NCI-H446 treated with DMSO at 0.1 percent for 48 hours (cell line): ENCODE measurements around the gene ARMS2.
A peak's percentile ranks its signal among the peaks of the same experiment; 100 is the strongest.

Experiments used
- DNase-seq: peaks from one replicate; lab custom pipeline; 2025; lab: John Stamatoyannopoulos, UW

Gene ARMS2

DNA sequence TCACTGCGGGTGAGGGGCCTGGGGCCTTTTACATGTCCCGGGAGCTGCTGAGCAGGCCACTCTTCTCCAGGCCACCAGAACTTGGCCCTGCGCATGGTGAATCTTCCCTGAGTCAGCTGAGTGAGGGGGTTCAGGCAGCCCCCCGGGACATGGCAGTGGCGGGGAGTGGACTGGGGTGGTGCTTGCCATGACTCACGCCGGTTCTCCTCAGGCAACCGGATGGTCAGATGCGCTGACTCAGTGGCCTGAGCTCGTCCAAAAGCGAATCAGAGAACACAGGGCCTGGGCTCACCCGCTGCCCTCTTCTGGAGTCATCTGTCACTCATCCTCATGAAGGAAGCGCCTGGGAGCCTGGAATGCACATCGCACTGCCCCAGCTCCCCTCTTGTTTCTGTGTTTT, 40.4 kb downstream of the ARMS2 start:
- no peak for DNase-seq

GRCh38 chr10:122495406-122496340, 41.2 kb downstream of the ARMS2 start:
- DNase-seq = peak; percentile 51

GRCh38 chr10:122497241-122497640, 42.8 kb downstream of the ARMS2 start:
- no peak for DNase-seq

- no peak for DNase-seq
Observed at GRCh38 chr10:122498521-122498920, 44.1 kb downstream of the ARMS2 start.

DNA sequence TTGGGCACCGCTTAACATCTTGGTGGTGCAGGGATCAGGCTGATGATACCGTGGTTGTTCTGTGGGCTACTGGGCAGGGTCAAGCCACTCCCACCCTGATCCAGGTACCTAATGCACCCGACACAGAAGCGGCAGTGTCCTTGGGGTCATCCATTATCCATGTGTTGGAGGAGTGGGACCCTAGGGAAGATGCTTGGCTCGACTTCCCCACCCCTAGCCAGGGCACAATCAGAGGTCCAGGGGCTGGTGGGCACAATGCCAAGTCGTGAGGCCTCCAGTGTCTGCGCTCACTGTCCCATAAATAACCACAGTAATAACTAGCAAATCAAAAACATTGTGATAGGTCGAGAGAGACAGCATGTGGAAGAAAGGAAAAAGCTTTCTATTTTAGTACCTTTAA, 44.6 kb downstream of the ARMS2 start:
- no peak for DNase-seq

DNA sequence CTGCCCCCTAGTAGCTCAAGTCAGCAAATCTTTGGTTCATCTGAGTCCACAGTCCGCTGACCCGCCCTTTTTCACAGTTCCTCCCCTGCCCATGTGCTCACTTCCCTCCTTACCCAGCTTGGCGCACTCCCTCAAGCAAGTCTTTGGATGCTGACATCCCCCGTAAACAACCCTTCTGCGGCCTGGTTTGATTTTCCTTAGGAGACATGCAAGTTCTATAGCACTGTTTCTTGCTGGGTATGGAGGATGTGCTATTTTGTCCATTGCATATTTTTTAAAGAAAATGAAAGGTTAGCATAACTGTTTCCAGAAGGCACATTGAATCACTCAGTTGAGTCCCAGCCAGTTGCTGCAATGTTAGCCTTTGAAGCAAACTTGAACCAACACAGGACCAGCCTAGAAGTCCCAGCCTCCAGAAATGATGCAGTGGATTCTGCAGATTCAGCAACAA, 45.1 kb downstream of the ARMS2 start:
- no peak for DNase-seq

- no peak for DNase-seq
Observed at GRCh38 chr10:122500194-122500593, 45.7 kb downstream of the ARMS2 start.

DNA sequence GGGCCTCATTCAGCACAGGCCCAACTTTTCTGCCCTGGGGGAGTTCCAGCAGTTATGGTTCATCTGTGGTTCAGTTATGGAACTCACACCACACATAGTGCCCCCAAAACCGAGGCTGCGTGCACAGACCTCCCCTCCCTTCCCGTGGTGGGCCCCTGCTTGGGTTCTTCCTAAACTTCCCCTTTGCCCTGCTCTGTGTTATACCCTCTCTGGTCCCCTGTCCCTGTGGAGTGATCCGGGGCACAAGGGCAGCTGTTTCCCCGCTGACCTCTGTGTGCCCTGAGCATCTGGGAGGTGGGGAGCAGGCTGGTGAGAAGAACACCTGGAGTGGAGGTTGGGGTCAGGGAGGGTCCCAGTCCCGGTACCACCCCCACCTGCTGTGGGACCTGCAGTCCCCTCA, 46.3 kb downstream of the ARMS2 start:
- DNase-seq = no peak

DNA sequence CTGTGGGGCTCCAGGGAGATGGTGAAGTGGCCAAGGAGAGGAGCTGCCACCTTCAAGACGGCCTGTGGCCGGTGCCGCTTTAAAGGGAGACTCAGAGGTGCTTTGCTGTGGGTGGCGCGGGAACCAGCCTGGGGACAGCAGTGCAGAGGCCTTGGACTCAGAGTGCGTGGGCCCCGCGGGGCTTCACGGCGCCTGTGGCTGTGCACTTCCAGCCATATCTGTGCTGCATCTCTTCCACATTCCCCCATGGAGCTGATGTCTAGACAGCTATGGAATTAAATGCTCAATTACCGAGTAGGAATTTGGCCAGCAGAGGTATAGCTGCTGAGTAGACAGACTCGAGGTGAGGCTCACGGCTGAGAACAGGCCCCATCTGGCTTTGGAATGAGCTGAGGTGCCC, 48.6 kb downstream of the ARMS2 start:
- DNase-seq = no peak

DNA sequence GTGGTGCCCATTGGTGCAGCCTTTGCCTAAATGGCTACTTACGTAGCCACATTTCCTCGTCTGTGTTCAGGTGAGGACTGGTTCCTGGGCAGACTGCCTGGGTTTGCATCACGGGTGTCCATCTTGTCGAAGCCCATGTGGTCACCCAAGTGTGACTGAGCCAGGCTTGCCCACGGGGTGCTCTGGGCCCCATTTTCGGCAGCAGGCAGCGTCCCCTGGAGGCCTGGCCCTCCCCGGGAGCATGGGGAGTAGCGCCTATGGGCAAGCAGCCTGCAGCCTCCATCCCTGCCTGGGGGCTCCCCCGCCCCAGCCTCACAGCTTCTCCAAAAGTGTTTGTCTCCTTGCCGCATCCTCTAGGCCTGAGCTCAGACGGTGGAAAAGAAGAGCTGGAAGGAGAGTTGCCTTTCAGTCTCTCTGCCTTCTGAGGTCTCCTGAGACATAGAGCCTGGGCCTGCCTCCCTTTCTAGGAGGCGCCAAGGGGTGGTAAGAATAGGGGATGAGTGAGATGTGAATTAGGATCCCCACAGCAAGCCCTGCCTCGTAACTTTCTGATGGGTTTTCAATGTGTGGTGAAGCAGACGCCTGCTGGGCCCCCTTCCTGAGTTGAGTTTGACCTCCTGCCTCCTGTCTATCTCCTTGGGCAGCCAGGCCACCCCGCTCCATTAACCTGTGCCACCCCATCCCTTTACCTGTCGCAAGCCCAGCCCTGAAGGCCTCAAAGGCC, 49.6 kb downstream of the ARMS2 start:
- no peak for DNase-seq

DNA sequence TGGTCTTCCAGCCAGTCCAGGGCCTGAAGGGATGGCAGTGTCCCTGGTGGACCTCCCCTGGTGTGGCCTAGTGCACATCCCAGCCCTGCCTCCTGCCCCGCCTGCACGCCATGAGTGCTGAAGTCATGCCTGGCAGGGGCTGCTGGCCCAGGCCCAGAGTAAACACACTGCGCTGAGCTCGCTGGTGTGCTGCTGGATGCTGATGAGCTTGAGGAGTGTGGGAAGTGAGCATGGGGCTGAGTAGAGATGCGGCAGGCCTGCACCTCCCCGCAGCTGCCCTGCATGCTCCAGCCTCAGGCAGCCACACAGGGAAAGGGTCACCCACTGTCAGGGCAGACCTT, 50.1 kb downstream of the ARMS2 start:
- peak; percentile 75 for DNase-seq

- DNase-seq = no peak
Observed at GRCh38 chr10:122505011-122505410, 50.6 kb downstream of the ARMS2 start.

- no peak for DNase-seq
Observed at GRCh38 chr10:122505885-122506645, 51.6 kb downstream of the ARMS2 start.
